H9 (cell line): ENCODE measurements around the gene NDUFAF2. TPM values are rescaled to one million over a fixed set of nuclear protein-coding genes. Genes with fewer than 3 reads are reported as not detected.
A peak's percentile ranks its signal among the peaks of the same experiment; 100 is the strongest.

Experiments used
- DNase-seq: peaks from one replicate; pipeline ENCODE4 v3.0.0-alpha.2; 2017
- H2AFZ ChIP-seq: one replicate; pipeline ENCODE4 v1.6.1; 2013; ENCODE audit warnings: mild to moderate bottlenecking, low read length, control low read depth, moderate library complexity
- H2AK5ac ChIP-seq: 2 replicates; pipeline ENCODE4 v1.6.1; 2013; ENCODE audit warnings: low read length, control low read depth, mixed read lengths; ENCODE audit not compliant: insufficient read length
- H2BK120ac ChIP-seq: one replicate; pipeline ENCODE4 v1.6.1; 2013; ENCODE audit warnings: low read depth, mild to moderate bottlenecking, low read length, control low read depth, inconsistent platforms; ENCODE audit not compliant: poor library complexity, severe bottlenecking
- H2BK12ac ChIP-seq: 2 replicates; pipeline ENCODE4 v1.6.1; 2013; ENCODE audit warnings: low read length, control low read depth, mixed read lengths, low read depth; ENCODE audit not compliant: insufficient read length
- H2BK15ac ChIP-seq: 2 replicates; pipeline ENCODE4 v1.6.1; 2013; ENCODE audit warnings: low read depth, low read length, control low read depth
- H2BK20ac ChIP-seq: one replicate; pipeline ENCODE4 v1.6.1; 2013; ENCODE audit warnings: low read depth, mild to moderate bottlenecking, low read length, control low read depth, inconsistent platforms; ENCODE audit not compliant: poor library complexity, severe bottlenecking
- H2BK5ac ChIP-seq: 2 replicates; pipeline ENCODE4 v1.6.1; 2013; ENCODE audit warnings: low read length, control low read depth, mixed read lengths; ENCODE audit not compliant: insufficient read length
- H3K14ac ChIP-seq: 2 replicates; pipeline ENCODE4 v1.6.1; 2013; ENCODE audit warnings: low read length, control low read depth; ENCODE audit not compliant: insufficient read depth
- H3K18ac ChIP-seq: 2 replicates; pipeline ENCODE4 v1.6.1; 2013; ENCODE audit warnings: low read depth, mild to moderate bottlenecking, mixed read lengths, low read length, control low read depth; ENCODE audit not compliant: insufficient read length
- H3K23ac ChIP-seq: 2 replicates; pipeline ENCODE4 v1.6.1; 2013; ENCODE audit warnings: low read length, control low read depth, mixed read lengths, low read depth; ENCODE audit not compliant: insufficient read length
- H3K23me2 ChIP-seq: 2 replicates; pipeline ENCODE4 v1.6.1; 2013; ENCODE audit warnings: low read depth, mild to moderate bottlenecking, mixed read lengths, low read length, control low read depth; ENCODE audit not compliant: insufficient read length, poor library complexity, severe bottlenecking
- H3K27ac ChIP-seq: 2 replicates; pipeline ENCODE4 v1.5.1; 2013; ENCODE audit warnings: low read length, control low read depth, mixed read lengths, low read depth; ENCODE audit not compliant: insufficient read length
- H3K27me3 ChIP-seq: 2 replicates; pipeline ENCODE4 v1.6.1; 2013; ENCODE audit warnings: low read length, control low read depth, inconsistent platforms; ENCODE audit not compliant: insufficient read depth
- H3K4ac ChIP-seq: 2 replicates; pipeline ENCODE4 v1.6.1; 2013; ENCODE audit warnings: low read depth, mild to moderate bottlenecking, control low read depth, inconsistent platforms, low read length, moderate library complexity
- H3K4me1 ChIP-seq: 2 replicates; pipeline ENCODE4 v1.6.1; 2013; ENCODE audit warnings: low read length, control low read depth, inconsistent platforms; ENCODE audit not compliant: insufficient read depth
- H3K4me2 ChIP-seq: 2 replicates; pipeline ENCODE4 v1.6.1; 2013; ENCODE audit warnings: low read length, control low read depth, mixed read lengths; ENCODE audit not compliant: insufficient read length, insufficient read depth
- H3K56ac ChIP-seq: 2 replicates; pipeline ENCODE4 v1.6.1; 2013; ENCODE audit warnings: low read depth, mild to moderate bottlenecking, mixed read lengths, low read length, control low read depth; ENCODE audit not compliant: insufficient read length
- H3K79me1 ChIP-seq: 2 replicates; pipeline ENCODE4 v1.6.1; 2013; ENCODE audit warnings: low read depth, mild to moderate bottlenecking, moderate library complexity, low read length, control low read depth, inconsistent platforms; ENCODE audit not compliant: insufficient read depth, poor library complexity, severe bottlenecking
- H3K79me2 ChIP-seq: 2 replicates; pipeline ENCODE4 v1.6.1; 2013; ENCODE audit warnings: low read length, control low read depth, inconsistent platforms; ENCODE audit not compliant: insufficient read depth
- H3K9ac ChIP-seq: 2 replicates; pipeline ENCODE4 v1.6.1; 2013; ENCODE audit warnings: low read length, control low read depth, mixed read lengths; ENCODE audit not compliant: insufficient read length; ENCODE audit errors: extremely low read depth
- H3K9me3 ChIP-seq: one replicate; pipeline ENCODE4 v1.6.1; 2013; ENCODE audit warnings: low read depth, low read length, inconsistent platforms; ENCODE audit not compliant: control insufficient read depth
- H3T11ph ChIP-seq: one replicate; pipeline ENCODE4 v1.6.1; 2013; ENCODE audit warnings: mild to moderate bottlenecking, low read length, control low read depth, inconsistent platforms
- H4K20me1 ChIP-seq: one replicate; pipeline ENCODE4 v1.6.1; 2013; ENCODE audit not compliant: control insufficient read depth, insufficient read length, insufficient read depth
- H4K5ac ChIP-seq: 2 replicates; pipeline ENCODE4 v1.6.1; 2013; ENCODE audit warnings: low read depth, mild to moderate bottlenecking, mixed read lengths, low read length, control low read depth; ENCODE audit not compliant: insufficient read length
- H4K8ac ChIP-seq: replicated peaks from 2 replicates; pipeline ENCODE4 v1.6.1; 2013; ENCODE audit warnings: low read length, control low read depth, mixed read lengths, low read depth; ENCODE audit not compliant: insufficient read length
- H4K91ac ChIP-seq: 2 replicates; pipeline ENCODE4 v1.6.1; 2013; ENCODE audit warnings: low read depth, mild to moderate bottlenecking, moderate library complexity, mixed read lengths, low read length, control low read depth; ENCODE audit not compliant: insufficient read length
- H3K27ac Mint-ChIP-seq, 3 experiments: 2 replicates in 2 of 3; 3 replicates in 1 of 3; pipeline ENCODE4 v1.8.0; 2020 to 2021; ENCODE audit warnings: mixed read lengths in 3 of 3, mild to moderate bottlenecking in 1 of 3, moderate library complexity in 1 of 3
- H3K27me3 Mint-ChIP-seq: 2 replicates; pipeline ENCODE4 v1.8.0; 2021; ENCODE audit warnings: low read depth, mild to moderate bottlenecking, moderate library complexity, mixed read lengths
- H3K36me3 Mint-ChIP-seq, 3 experiments: 2 replicates in 2 of 3; 3 replicates in 1 of 3; pipeline ENCODE4 v1.8.0; 2020 to 2021; ENCODE audit warnings: low read depth in 3 of 3, mixed read lengths in 3 of 3; ENCODE audit not compliant: insufficient read depth in 1 of 3
- H3K4me1 Mint-ChIP-seq, 2 experiments: 2 replicates each; pipeline ENCODE4 v1.8.0; 2020; ENCODE audit warnings: mixed read lengths in 2 of 2
- H3K4me3 Mint-ChIP-seq, 2 experiments: 2 replicates in 1 of 2; 3 replicates in 1 of 2; pipeline ENCODE4 v1.8.0; 2020 to 2021; ENCODE audit warnings: mild to moderate bottlenecking in 2 of 2, mixed read lengths in 2 of 2, moderate library complexity in 1 of 2
- H3K9me3 Mint-ChIP-seq, 2 experiments: 2 replicates in 1 of 2; 3 replicates in 1 of 2; pipeline ENCODE4 v1.8.0; 2020; ENCODE audit warnings: mild to moderate bottlenecking in 2 of 2, mixed read lengths in 2 of 2, moderate library complexity in 1 of 2
- WGBS: extraction: QIAGEN DNeasy Blood & Tissue Kit; methylation state at CpG from one replicate; pipeline ENCODE4 v1.1.7; 2013; ENCODE audit warnings: missing lambda C conversion rate, low lambda C conversion rate, mixed read lengths; ENCODE audit not compliant: insufficient read length; ENCODE audit errors: extremely low coverage; 5-methylcytosine and 5-hydroxymethylcytosine counted together
- total RNA-seq: library from RNA; stranded (reverse); gene quantifications from 2 replicates; pipeline ENCODE4 v1.2.1, GENCODE V29; 2021
- TF ChIP-seq, protein P1 (sequence below): fragments of 200-600 bp; sonication (generic); conservative IDR thresholded peaks from 3 replicates; pipeline ENCODE4 v1.8.0; 2021; ENCODE audit warnings: antibody characterized with exemption, mild to moderate bottlenecking

Gene NDUFAF2
- total RNA-seq, 1 experiment from 2014 or later, result 31.4 TPM

DNA sequence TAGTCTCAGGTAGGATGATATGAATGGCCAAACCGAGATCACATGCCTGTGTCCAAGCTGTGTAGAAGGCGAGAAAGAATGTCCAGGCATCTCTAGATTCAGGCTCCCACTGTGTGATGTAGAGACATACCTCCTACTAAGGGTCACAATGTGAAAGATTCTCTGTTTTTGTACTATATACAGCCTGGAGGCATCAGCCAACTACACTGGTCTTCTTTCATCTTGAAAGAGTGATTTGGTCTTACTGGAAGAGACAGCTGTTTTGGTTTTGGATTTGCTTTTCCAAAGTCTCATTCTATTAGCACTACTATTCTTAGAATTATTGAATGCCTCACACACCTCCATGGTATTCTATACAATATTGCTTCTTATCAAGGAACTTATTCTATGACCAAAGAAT lies 26.5 kb upstream of the NDUFAF2 start:
- no peaks in the 10 kb centered on the region for H3K4me1 ChIP-seq
- no peak overlapping the region for H3K18ac ChIP-seq
- no peaks in the 10 kb centered on the region for H3K9me3 ChIP-seq
- no peak overlapping the region for H3K4ac ChIP-seq
- H2BK12ac ChIP-seq, result no peak overlapping the region
- no peak overlapping the region for H3K23ac ChIP-seq
- TF ChIP-seq, protein P1, sequence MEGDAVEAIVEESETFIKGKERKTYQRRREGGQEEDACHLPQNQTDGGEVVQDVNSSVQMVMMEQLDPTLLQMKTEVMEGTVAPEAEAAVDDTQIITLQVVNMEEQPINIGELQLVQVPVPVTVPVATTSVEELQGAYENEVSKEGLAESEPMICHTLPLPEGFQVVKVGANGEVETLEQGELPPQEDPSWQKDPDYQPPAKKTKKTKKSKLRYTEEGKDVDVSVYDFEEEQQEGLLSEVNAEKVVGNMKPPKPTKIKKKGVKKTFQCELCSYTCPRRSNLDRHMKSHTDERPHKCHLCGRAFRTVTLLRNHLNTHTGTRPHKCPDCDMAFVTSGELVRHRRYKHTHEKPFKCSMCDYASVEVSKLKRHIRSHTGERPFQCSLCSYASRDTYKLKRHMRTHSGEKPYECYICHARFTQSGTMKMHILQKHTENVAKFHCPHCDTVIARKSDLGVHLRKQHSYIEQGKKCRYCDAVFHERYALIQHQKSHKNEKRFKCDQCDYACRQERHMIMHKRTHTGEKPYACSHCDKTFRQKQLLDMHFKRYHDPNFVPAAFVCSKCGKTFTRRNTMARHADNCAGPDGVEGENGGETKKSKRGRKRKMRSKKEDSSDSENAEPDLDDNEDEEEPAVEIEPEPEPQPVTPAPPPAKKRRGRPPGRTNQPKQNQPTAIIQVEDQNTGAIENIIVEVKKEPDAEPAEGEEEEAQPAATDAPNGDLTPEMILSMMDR, result no peak
- H3K27ac Mint-ChIP-seq, result 0 out of 7 replicates have a peak overlapping the region, but pooled peaks of 1 of the 3 experiments have one; percentile 24
- no peak overlapping the region for H2BK120ac ChIP-seq
- no peaks in the 10 kb centered on the region for H3K23me2 ChIP-seq
- no peaks in the 10 kb centered on the region for H3K79me1 ChIP-seq
- H3K27me3 ChIP-seq, result no peaks in the 10 kb centered on the region
- no peak overlapping the region for H3K27ac ChIP-seq
- no peaks in the 10 kb centered on the region for H3K79me2 ChIP-seq
- H3K9ac ChIP-seq, result no peak overlapping the region
- H3K4me2 ChIP-seq, result no peak overlapping the region
- H4K8ac ChIP-seq, result no peak overlapping the region
- no peak overlapping the region for H3K14ac ChIP-seq
- H3K27me3 Mint-ChIP-seq, result no peaks in the 10 kb centered on the region
- no peak overlapping the region for H2BK15ac ChIP-seq
- peaks cover 23 to 34% (median 32%) of the 10 kb centered on the region in 3 experiments for H3K36me3 Mint-ChIP-seq
- no peaks in the 10 kb centered on the region for H3K4me1 Mint-ChIP-seq
- no peak for DNase-seq
- no peak overlapping the region for H2BK20ac ChIP-seq
- WGBS, result no CpG with 5 or more reads among the region's 2 CpGs
- H4K20me1 ChIP-seq, result no peaks in the 10 kb centered on the region
- no peak overlapping the region for H2BK5ac ChIP-seq
- H3T11ph ChIP-seq, result no peak overlapping the region
- H3K9me3 Mint-ChIP-seq, result peaks cover 0 to 5% of the 10 kb centered on the region in 2 experiments; a peak in 2 of 5 replicates
- H3K56ac ChIP-seq, result no peak overlapping the region
- no peak overlapping the region for H2AK5ac ChIP-seq
- H3K4me3 Mint-ChIP-seq, result no peak overlapping the region
- no peak overlapping the region for H4K91ac ChIP-seq
- no peak overlapping the region for H2AFZ ChIP-seq
- no peak overlapping the region for H4K5ac ChIP-seq
